CD4-positive, alpha-beta T cell treated with Interleukin-15 for 4 hours (primary cell): ENCODE data around the gene NIPBL.
A peak's percentile ranks its signal among the peaks of the same experiment; 100 is the strongest.
"Not testable (repeated sequence)": the region's sequence is repeated elsewhere in the genome, so short reads cannot be mapped to it uniquely, and the experiment has no call there.

Experiments used
- DNase-seq: peaks from one replicate; pipeline ENCODE4 v3.0.0-alpha.2; 2020; ENCODE audit warnings: low spot score

NIPBL gene

DNA sequence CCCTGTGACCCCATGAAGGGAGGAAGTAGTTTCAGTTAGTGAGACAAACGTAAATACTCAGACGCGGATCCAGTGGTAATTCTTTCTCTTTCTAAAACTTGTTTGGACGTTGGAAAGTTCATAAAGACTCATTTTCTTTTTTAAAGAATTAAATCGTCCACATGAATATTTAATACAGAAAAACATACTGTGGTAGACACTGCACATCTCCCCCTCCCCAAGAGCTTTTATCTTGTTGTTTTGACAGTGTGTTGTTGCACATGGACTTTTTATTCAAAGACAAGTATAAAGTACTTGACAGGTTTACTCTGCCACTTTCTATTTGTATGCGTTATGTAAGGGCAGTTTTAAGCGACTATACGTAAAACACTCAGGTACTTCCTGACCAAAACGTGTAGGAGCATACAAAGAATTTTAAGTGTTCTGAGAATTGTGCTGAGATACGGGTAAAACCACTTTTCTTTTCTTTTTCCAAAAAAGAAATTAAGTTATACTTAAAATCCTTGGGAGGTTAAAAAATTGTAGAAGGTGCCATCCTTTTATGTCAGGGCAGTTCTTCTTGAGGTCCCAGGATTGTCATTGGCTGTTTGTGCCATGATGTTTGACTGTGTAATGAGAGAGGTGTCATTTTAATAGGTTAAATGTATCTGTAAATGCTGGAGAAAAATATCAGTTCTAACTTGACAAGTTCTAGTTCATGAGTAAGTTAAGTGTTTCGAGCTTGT lies 1.3 kb downstream of the NIPBL start:
- peak; percentile 40 for DNase-seq

DNA sequence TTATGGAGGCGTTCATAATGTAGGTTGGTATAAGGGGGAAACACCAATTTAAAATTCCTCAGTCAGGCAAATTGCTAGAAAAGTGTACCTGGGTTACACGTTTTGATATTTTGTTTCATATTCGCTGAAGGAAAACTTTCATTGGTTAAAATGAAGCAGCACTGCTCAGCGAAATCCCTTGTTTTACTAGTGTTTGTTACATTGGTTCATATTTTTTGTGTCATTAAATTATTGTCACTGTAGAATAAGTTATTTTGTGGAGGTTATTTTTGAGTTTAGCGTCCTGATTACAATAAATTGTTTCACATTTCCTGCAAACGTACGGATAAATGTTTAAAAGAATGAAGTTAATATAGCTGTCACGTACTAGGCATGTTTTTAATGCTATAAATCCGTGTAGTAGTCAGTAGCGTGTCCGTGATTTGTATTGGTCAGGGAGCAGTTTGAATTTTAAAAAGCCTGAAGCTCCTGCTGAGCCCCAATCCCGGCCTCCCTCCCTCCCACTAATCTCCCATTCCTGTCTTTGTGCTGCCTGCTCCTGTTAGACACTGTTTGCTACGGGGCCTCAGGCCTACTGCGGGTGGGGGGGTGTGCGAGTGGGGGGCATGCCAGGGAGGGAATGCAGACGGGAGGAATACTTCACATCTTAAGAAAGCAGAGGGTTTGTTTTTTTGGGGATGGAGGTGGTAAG lies 2.0 kb downstream of the NIPBL start:
- no peak for DNase-seq

DNA sequence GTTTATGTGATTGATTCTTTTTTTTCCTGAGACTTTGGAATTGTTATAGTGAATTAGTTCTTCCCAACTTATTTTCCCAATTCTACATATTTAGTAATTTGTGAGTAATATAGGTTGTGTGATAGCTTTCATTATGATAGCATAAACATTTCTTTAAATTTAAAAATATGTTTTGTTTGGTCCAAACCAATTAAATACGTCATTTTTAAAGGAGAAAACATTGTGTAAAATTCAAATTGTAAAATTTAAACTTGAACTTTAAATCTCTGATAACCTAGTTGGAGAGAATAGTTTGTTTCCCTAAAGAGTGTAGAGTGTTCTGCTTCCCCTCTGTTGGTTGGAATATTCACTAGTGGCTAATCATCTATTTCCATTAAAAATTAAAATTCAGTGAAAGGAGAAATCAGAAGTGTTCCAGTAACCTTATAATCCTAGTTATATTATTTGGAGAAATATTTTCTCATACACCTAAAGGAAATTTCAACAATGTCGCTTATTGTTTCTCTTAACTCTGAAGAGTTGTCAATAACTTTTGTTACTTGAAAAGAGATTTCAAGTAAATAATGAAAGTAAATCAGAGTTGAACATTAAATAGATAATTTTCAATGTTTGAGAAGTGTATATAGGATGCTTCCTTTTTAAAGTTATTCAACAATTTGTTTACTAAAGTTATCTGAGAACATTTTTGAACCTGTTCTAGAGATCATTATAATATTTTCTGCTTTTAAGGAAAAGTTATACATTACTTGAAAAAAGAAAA lies 2.9 kb downstream of the NIPBL start:
- DNase-seq = no peak

DNA sequence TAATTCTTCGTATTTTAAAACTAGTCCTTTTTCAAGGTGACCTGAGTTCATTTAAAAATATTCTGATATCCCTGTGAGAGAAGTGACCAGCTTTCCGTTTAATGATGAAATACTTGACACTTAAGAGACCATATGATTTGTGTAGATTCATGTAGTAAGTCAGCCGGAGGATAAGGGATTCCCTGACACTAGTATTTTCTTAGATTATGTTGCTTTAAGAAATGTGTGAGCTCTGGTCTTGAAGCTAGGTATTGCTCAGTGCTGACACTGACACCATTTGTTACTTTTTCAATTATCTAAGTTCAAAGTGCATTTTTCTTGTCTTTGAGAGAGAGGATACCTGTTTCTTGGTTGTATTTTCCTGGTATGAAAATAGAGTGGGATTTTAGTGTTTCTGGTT lies 4.2 kb downstream of the NIPBL start:
- DNase-seq = no peak

DNA sequence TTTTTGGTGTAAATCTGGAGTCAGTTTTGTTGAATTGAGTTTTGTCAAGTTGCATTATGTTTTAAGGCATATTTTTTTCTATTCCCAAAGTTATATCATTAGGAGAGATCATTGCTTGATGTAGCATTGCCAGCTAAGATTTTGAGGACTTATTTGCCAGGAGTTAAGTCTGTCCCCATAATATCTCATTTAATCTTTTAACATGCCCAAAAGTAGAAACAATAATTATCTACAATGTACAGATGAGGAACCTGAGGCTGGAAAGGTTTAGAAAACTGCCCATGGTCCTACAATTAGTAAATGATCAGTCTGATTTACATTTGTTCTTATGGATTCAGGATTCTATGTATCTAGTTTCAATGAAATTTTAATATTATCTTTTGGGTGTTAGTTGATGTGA lies 4.7 kb downstream of the NIPBL start:
- DNase-seq = no peak

DNA sequence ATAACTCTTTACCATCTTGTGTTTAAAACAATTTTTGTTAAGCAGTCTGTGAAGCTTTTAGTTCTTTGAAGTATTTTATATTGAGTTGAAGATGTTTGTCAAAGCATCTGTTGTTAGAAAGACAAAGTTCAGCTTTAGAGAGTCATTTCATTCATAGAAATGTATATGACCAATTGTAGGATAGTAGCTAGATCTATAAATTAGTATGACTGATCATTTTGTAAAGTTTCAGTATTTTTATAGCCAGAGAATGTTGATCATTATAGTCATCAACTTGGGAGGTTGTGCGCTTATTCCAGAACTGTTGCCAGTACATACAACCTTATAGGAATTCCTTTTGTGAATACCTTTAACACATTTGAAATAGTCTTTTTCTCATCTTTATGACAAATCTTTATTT lies 5.2 kb downstream of the NIPBL start:
- no peak for DNase-seq

DNA sequence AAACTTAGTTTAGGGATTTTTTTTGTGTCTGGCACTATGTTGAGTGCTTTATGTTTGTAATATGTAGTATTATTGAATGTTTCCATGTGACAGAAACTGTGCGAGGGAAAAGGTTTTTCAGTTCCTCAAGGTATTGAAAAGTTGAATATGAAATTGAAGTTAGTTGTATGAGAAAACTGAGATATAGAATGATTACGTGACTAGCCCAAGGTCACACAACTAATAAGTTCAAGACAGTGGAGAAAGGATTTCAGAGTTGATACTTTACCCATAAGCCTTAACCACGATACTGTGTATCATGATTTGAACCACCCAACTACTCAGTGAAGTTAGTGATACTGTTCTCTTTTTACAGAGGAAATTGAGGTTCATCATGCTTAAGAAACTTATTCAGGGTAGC lies 5.7 kb downstream of the NIPBL start:
- DNase-seq = no peak

DNA sequence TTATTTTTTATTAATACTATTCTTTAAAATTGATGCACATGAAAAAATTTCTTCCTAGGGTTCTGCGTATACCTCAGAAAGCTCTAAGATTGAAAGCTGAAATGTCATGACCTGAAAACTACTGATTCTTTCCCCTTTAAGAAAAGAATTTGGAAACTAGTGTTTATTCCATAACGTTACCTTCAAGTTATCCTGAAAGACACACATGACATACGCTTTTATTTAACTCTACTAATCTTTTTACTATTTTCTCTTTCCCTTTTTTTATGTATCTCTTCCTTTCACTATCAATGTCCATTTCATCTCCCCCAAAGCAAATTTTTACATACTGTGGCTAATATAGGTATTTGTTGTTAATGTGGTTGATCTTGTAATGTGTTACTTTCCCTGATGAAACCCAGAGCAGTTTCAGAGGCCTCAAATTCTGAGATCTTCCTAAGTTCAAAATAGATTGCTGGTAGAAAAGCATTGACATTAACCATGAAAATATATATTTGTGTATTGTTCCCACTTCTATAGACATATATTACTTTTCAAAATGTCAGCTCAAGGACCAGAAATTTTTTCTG lies 7.4 kb downstream of the NIPBL start:
- no peak for DNase-seq

DNA sequence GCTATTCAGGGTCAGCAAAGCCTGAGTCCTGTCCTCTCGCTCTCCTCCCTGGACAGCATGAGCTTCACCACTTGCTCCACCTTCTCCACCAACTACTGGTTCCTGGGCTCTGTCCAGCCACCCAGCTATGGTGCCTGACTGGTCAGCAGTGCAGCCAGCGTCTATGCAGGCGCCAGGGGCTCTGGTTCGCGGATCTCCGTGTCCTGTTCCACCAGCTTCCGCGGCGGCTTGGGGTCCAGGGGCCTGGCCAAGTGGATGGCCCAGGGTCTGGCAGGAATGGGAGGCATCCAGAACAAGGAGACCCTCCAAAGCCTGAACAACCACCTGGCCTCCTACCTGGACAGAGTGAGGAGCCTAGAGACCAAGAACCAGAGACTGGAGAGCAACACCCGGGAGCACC lies 8.6 kb downstream of the NIPBL start:
- DNase-seq = no peak

DNA sequence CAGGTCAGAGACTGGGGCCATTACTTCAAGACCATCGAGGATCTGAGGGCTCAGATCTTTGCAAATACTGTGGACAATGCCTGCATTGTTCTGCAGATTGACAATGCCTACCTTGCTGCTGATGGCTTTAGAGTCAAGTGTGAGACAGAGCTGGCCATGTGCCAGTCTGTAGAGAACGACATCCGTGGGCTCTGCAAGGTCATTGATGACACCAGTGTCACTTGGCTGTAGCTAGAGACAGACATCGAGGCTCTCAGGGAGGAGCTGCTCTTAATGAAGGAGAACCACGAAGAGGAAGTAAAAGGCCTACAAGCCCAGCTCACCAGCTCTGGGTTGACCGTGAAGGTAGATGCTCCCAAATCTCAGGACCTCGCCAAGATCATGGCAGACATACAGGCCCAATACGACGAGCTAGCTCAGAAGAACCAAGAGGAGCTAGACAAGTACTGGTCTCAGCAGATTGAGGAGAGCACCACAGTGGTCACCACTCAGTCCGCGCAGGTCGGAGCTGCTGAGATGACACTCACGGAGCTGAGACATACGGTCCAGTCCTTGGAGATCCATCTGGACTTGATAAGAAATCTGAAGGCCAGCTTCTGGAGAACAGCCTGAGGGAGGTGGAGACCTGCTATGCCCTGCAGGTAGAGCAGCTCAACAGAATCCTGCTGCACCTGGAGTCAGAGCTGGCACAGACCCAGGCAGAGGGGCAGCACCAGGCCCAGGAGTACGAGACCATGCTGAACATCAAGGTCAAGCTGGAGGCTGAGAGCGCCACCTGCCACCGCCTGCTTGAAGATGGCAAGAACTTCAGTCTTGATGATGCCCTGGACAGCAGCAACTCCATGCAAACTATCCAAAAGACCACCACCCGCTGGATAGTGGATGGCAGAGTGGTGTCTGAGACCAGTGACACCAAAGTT lies 9.3 kb downstream of the NIPBL start:
- DNase-seq = no peak

DNA sequence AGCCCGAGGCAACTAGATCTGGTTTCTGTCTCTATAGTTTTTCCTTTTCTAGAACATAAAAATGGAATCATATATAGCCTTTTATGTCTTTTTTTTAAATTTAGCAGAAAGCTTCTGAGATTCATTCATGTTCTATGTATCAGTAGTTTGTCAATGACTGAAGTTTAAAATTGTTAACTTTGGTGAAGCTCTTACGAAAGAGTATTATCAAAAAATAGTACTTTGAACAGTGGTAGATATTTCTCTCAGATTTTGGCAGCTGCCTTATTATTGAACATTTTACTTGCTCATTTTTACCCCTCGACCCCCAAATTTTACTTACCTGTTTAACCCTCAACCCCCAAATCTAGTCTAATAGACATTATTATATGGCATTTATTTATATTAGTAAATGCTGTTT lies 10.2 kb downstream of the NIPBL start:
- no peak for DNase-seq

DNA sequence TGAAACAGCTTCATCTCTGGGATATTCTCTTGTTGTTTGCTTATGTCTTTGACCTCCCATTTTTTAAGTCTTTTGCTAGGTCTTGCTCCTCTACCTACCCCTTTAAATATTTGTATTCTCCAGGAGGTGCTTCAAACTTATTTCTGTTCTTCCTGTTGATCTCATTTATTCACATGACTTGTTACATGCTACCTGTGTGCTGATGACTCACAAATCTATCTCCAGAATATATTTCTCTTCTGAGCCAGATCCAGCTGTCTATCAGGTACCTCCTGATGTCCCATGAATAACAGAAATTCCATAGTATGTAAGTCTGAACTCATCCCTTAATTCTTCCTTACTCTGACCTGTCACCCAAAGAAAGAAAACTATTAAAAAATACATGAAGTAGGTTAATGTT lies 11.0 kb downstream of the NIPBL start:
- no peak for DNase-seq

DNA sequence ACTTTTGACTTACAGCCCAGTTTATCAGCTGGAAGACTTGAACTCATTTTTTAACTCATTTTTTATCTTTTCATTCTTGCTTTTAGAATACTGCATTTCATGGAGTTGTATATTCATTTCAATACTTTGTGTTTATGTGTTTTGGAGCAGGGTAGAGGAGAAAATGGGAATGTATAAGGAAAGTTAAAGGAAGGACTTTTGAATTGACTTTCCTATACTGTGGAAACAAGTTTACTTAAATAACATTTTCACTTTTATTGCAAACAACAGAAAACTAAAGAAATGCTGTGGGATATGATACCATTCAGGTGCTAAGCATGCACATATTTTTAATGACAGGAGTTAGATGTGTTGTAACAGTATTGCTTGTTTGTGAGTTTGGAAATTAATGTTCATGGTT lies 11.7 kb downstream of the NIPBL start:
- no peak for DNase-seq

DNA sequence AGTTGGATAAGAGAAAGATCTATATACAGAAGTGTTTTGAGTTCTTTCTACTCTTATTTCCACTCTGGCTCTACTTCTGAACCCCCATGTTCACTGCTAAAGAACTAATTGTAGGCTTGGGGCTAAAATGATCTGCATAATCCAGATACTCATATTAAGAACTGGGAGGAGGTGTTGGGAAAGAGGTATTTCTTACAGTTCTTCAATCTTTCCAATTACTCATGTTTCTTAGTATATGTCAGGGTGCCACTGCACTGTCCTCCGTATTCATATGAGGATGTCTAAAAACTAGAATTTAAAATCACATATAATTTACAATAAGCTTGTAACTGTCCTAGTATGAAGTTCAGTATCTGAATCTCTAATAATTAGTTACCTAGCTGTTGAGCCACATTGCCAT lies 12.7 kb downstream of the NIPBL start:
- DNase-seq = no peak

DNA sequence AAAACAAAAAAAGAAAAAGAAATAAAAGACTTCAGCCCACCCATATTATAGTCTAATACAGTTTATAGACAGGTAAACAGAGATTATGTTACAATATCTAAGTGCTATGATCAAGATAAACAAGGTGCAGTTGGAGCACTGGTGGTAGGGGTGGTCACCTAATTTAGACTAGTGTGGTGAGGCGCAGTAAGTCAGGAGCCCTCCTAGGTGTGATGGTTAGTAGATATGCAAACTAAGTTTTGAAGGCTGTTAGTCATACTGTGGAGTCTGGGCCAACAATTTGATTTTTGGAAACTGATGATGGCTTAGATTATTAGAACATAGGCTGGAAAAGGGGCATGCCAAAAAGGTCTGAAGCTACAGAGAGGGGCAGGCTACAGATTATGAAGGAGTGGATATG lies 14.7 kb downstream of the NIPBL start:
- DNase-seq = no peak

DNA sequence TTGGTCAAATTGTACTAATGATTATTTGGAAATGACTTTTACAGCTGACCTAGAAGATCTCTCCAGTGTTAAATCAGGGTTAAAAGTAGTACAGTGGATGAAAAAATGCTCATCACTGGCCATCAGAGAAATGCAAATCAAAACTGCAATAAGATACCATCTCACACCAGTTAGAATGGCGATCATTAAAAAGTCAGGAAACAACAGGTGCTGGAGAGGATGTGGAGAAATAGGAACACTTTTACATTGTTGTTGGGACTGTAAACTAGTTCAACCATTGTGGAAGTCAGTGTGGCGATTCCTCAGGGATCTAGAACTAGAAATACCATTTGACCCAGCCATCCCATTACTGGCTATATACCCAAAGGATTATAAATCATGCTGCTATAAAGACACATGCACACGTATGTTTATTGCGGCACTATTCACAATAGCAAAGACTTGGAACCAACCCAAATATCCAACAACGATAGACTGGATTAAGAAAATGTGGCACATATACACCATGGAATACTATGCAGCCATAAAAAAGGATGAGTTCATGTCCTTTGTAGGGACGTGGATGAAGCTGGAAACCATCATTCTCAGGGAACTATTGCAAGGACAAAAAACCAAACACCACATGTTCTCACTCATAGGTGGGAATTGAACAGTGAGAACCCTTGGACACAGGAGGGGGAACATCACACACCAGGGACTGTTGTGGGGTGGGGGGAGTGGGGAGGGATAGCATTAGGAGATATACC lies 15.7 kb downstream of the NIPBL start:
- not testable (repeated sequence) for DNase-seq

DNA sequence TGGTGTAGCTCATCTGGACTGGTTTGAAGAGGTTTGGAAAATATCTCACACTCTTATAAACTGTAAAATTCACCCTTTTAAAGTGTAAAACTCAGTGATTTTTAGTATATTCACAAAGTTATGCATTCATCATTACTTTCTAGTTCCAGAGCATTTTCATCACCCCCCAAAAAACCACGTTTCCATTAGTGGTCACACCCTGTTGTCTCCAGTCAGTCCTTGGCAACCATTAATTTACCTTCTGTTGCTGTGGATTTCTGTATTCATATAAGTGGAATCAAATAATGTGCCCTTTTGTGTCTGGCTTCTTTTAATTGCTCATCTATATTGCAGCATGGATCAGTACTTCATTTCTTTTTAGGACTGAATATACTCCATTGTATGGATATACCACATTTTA lies 18.4 kb downstream of the NIPBL start:
- no peak for DNase-seq

DNA sequence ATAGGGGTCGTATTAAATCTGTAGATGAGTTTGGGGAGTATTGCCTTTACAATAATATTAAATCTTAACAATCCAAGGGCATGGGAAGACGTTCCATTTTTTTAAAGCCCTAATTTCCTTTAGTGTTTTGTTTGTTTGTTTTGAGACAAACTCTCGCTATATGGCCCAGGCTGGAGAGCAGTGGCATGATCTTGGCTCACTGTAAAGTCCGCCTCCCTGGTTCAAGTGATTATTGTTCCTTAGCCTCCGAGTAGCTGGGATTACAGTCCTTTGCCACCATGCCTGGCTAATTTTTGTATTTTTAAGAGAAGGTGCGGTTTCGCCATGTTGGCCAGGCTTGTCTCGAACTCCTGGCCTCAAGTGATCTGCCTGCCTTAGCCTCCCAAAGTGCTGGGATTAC lies 19.9 kb downstream of the NIPBL start:
- no peak for DNase-seq

DNA sequence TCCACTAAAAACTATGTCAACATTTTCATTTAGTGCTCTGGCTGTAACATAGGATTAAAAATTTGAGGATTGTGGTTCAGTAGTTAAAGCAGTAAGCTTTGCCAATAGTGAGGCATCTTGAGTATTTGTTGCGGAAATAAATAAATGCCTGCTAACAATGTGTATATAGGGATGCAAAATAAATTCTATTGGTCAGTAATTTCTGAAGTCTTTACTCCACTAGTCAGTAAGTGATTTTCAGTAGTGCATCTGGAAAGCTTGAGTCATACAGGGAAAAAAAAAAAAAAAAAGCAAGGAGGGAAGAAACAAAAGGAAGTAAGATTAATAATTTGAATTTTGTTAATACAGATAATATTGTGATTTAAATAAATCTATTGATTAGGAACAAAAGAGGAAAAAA lies 21.0 kb downstream of the NIPBL start:
- no peak for DNase-seq

DNA sequence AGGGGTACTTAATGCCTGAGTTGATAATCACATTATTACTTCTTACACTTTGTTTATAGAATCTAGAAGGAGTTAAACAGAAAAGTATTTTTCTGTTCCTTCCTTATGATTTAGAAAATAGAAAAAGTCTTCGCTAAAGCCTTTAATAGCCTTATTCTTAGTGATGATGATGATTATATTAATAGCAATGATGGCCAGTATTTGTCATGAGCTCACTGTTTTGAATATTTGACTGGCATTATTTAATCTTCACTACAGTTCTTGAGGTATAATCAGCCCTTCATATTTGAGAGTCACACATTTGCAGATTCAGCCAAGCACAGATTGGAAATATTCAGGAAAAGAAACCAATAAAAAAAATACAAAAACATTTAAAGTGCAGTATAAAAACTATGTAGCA lies 23.3 kb downstream of the NIPBL start:
- no peak for DNase-seq

DNA sequence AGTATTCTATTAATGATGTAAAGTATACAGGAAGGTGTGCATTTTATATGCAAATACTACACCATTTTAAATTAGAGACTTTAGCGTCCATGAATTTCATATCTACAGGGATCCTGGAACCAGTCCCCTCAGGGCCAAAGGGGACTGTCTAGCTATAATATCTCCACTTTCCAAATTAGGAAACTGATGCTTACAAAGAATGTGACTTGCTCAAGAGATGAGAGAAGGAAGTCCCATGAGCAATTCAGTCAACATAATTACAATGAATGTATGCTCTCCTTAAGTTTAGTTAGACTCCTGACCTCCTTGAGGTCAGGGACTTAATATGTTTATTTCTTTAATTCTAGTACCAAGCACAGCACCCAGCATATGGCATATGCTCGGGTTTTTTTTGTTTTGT lies 23.7 kb downstream of the NIPBL start:
- no peak for DNase-seq
